CD4-positive, alpha-beta T cell treated with Interferon alpha-2 for 1 hour (primary cell): Measurements from ENCODE around the gene PTPRQ.
"Not testable (repeated sequence)": the region's sequence is repeated elsewhere in the genome, so short reads cannot be mapped to it uniquely, and the experiment has no call there.

Experiments
- DNase-seq, 2 donors: peaks; one replicate each; pipeline ENCODE4 v3.0.0-alpha.2; 2020 to 2022

Gene PTPRQ

GRCh38 chr12:80443974-80444666 is at the start of gene PTPRQ:
TSS of gene PTPRQ (plus strand) at chr12:80444235. CDS start at chr12:80444346, 111 bp downstream.
- DNase-seq, result no peak

DNA sequence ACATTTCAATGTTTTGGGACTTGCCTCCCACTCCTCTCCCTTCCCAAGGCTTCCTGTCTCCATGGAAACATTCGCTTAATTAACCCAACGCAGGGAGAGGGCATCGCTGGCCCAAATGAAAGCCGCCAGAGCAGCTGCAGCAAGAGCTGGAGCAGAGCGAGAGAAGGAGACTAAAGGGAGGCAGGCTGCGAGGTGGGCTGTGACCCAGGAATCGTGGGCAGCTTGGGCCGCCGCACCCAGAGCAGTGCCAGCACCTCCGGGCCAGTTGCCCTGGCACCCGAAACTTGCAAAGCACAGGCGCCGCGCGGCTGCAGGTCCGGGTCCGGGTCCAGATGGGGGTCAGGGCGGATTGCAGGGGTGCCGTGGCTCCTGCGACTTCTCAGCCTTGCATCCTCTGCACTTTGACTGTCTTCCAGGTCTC is 43.5 kb upstream of the PTPRQ start:
- no peak for DNase-seq

- no peak for DNase-seq
Measured at GRCh38 chr12:80401191-80401590, 42.8 kb upstream of the PTPRQ start.

DNA sequence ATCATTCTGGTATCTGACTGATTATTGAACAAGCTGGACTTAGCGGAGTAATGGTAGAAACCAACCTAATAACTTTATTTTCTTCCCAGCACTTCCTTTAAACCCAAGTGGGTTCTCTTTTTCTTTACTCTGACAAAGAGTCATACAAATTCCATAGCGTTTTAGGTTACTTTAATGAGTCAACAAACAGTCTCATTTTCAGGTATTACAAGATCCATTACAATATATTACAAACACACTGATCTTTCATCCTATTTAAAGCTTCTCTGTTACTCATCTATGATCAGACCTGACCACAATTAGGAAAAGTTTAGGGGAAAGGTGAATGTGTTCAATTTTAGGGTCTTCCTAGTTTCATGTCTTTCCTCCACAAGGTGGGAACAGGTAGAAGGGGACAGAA is 39.4 kb upstream of the PTPRQ start:
- DNase-seq, result no peak

GRCh38 chr12:80406253-80406652 is 37.8 kb upstream of the PTPRQ start:
- DNase-seq, result no peak

- no peak for DNase-seq
Measured at GRCh38 chr12:80411787-80412186, 32.2 kb upstream of the PTPRQ start.

DNA sequence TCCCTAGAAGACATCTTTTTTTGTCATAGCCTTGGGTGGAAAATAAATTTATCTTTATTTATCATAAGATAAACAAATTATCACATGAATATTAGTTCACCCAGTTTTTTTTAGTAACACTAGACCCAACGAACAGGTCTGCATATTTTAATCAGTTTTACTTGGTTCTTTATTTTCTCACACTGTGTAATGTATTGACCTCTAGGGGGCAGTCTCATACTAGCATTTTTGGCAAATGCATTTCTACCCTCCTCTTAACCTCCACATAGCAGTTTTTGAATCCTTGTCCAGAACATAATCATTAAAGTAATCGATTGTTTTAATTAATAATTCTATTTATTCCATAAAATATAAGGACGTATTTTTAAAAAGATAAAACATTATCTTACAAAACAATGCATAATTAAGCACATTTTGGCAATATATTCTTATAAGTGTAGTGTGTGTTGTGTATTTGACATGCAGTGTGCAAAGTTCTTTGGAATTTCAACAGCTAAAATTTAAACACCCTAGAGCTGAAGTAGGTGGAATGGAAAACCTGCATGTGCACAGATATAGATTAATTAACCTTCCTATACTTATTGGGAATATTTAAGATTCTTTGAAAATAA is 31.6 kb upstream of the PTPRQ start:
- peak in 1 of 2 donors; percentile 17 for DNase-seq

- DNase-seq, result no peak
Measured at GRCh38 chr12:80413462-80413861, 30.6 kb upstream of the PTPRQ start.

DNA sequence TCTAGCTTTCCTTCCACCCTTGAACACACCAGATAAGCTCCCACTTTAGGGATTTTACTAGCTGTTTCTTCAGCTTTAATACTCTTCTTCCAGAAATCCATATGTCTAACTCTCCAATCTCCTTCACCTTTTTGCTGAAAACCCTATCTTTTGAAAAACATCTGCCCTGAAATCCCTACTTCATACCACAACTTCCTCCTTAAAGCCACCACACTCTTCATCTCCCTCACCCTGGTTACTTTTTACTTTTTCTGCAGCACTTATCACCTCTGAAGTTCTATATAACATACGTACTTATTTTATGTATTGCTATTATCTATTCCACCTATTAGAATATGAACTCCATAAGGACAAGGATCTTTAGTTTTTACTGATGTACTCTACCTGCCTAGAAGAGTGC is 28.6 kb upstream of the PTPRQ start:
- no peak for DNase-seq

GRCh38 chr12:80419644-80420043 is 24.4 kb upstream of the PTPRQ start:
- DNase-seq, result no peak

GRCh38 chr12:80420075-80420474 is 24.0 kb upstream of the PTPRQ start:
- no peak for DNase-seq

DNA sequence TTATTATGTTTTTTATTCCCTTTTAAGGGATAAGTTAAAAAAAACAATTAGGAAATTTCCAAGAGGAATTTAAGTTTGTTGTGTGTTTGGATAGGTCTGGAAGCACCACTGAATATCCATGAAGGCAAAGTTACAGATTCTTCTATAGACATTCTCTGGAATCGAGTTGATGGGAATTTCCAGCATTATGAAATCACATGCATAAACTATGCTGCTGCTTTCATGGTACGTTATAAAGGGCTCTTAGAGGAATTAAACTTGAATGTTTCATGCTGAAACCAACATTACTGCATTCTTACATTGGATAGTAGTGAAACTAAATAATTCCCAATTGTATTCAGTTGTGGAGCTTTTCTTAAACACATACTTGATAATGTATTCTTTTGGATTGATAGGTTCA is 21.5 kb upstream of the PTPRQ start:
- DNase-seq, result no peak

DNA sequence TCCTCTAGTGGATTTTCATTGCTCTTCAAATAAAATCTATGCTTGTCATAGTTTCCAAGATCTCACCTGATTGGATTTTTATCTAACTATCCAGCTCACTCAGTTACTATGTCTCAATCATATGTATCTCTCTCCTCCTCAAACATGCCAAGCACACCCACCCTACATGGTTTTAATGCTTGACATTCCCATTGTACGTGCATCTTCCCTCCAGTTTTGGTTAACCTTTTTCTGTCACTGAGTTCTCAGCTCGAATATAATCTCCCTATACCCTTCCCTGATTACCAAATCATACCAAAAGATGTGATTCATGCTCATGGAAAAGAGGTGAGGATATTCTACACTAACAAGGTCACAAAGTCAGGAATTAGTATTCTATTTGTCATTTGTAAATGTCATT is 12.0 kb upstream of the PTPRQ start:
- no peak for DNase-seq

DNA sequence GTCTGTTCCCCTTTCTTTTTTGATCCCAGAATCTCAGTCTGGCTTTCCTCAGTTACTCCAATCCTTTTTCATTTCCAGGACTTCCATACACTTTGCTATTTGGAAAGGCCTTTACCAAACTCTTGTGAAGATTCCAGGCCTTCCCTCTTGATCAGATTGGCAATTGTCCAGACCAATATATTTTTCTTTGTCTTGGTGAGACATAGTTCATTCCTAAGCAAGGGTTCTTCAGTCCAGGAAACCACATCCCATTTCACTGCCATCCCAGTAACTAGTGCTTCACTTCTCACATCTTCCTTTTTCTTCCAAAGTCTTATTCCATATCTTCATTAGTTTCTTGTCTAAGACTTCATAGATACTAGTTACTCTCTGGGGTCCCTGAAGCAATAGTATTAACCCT is 2.1 kb upstream of the PTPRQ start:
- no peak for DNase-seq

DNA sequence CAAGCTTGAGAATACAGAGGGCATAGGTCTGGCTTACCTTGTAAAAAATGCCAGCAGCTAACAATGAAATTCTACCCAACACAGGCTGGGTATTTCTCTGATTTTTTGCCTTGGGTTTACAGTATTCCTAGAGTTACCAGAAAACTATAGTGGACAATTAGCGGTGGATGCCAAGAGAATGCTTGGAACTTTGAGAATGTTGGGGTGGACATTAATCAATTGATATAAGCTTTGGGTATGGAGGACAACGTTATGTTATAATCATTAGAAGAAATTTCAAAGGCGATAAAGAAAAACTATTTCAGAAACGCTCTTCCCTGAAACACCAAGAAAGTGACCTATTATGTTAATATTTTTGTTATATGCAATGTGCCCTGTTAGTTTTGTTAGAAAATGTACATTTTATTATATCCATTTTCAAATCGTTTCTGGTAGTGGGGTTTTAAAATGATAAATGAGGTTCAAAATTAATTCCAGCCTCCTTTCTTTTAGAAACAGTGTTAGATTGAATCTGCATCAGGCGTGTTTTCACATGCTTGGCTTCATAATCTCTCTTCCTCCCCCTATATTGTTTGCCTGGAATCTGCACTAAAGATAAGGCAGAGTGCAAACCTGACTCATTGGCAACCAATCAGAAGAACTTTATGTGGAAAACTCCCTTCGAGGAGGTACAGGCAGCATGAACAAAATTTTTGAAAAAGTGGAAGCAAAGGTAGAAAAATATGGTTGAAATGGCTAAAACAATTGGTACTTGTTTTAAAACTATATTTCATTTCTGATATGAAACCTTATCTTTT is 1.4 kb upstream of the PTPRQ start:
- no peak for DNase-seq

DNA sequence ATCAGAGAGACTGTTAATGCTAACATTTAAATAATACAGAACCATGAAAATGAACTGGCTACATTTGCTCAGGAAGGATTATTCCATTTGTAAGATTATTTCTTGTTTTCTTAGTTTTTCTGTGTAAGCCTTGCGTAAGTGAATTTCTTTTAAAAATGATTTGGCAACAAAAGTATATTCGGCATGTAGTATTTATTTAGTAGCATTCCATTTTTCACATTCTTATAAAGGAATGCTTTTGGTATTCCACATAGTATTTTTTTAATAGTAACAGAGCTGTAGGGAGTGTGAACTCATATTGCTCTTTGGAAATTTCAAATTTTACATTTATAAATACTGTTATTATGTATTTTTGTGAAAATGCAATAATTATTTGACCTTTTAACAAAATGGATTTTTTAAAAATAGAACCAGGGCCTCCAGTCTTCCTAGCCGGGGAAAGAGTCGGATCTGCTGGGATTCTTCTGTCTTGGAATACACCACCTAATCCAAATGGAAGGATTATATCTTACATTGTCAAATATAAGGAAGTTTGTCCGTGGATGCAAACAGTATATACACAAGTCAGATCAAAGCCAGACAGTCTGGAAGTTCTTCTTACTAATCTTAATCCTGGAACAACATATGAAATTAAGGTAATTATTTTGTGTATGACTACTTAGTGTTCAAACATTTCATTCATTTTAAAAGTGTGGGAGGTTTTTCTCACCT is 1.2 kb downstream of the PTPRQ start:
- DNase-seq, result no peak

DNA sequence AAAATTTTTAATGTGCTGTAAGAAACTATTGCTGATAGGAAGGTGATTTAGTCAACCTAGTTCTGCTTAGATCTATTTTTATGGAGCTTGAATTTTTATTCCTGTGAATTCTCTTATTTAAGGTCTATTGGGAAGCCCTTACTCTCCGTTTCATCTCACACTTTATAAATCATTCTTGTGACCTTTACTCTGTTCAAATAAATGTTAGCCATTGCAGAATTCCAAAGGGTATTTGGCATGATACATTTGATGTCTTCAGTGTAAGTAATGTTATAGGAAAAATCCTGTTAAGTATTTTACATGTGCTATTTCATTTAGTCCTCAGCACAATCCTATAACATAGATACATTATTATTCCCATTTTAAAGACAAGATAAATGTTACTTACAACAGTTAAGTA is 12.5 kb downstream of the PTPRQ start:
- DNase-seq, result no peak

DNA sequence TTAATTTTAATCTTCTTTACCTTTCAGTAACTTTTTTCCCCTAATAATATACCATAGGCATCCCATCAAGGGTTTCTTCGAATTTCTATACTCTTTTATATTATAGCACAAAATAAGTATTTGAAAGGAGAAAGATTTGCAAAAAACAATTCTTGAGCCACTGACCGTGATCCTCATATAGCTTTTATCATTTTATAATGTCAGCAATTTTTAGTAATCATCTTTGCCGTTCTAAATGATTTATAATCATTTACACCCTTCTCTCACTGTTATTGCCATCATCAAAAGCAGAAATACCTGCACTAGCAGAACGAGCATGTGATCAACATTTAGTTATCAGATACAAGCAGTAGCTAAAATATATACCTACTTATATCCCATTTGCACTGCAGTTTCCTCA is 16.9 kb downstream of the PTPRQ start:
- no peak for DNase-seq

- not testable (repeated sequence) for DNase-seq
Measured at GRCh38 chr12:80461851-80462250, 17.8 kb downstream of the PTPRQ start.

DNA sequence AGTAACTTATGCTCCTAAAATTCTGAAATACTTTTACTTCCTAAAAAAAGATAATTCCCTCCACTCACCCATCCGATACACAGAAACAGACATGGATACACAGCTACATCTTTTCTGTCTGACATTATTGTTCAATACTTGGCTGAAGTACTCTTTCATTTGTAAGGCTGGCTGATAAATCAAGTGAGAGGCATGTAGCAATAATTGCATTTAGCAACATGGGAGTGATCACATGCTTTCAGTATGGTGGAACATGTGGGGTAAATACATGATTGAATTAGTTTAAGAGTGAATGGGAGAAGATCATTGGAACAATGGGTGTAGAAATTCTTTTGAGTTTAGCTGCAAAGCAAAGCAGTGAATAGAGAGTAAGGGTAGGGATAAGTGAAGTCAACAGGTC is 25.6 kb downstream of the PTPRQ start:
- no peak for DNase-seq

DNA sequence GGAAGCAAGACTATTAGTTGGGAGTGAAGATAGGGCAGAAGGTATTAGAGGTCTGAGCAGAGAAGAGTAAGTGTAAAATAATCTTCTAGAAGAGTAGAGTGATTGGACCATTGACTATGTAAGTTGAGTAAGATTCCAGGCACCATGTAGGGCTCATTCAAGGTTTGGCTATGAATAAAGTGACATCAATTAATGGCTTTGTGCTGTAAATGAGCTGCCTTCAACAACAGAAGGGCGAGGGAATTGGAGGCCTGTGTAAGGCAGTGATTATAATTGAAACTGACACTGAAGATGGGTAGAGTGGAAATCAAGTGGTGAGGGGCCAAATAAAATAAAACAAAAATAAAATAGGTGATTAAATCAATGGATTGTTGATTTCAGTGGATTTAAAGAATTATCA is 26.4 kb downstream of the PTPRQ start:
- no peak for DNase-seq

GRCh38 chr12:80472236-80472635 is 28.2 kb downstream of the PTPRQ start:
- DNase-seq, result no peak

- DNase-seq, result no peak
Measured at GRCh38 chr12:80472911-80473500, 29.0 kb downstream of the PTPRQ start.
